Endothelial cell (in vitro differentiated cells): Measurements from ENCODE around the gene ZNF326. TPM values are rescaled to one million over a fixed set of nuclear protein-coding genes. Genes with fewer than 3 reads are reported as not detected.
"Not testable (repeated sequence)": the region's sequence is repeated elsewhere in the genome, so short reads cannot be mapped to it uniquely, and the experiment has no call there.

Experiments
- DNase-seq: peaks from one replicate; pipeline ENCODE4 v3.0.0; 2021; ENCODE audit warnings: low spot score
- H3K27ac Mint-ChIP-seq: one replicate; pipeline ENCODE4 v1.8.0; 2021; ENCODE audit warnings: mixed read lengths, inconsistent platforms; ENCODE audit not compliant: unreplicated experiment
- H3K27me3 Mint-ChIP-seq: one replicate; pipeline ENCODE4 v1.8.0; 2021; ENCODE audit warnings: mild to moderate bottlenecking, moderate library complexity, mixed read lengths, inconsistent platforms; ENCODE audit not compliant: unreplicated experiment
- H3K36me3 Mint-ChIP-seq: one replicate; pipeline ENCODE4 v1.8.0; 2021; ENCODE audit warnings: mild to moderate bottlenecking, low read depth, mixed read lengths, inconsistent platforms; ENCODE audit not compliant: unreplicated experiment
- H3K4me1 Mint-ChIP-seq: one replicate; pipeline ENCODE4 v1.8.0; 2021; ENCODE audit warnings: mild to moderate bottlenecking, mixed read lengths, inconsistent platforms; ENCODE audit not compliant: unreplicated experiment
- H3K4me3 Mint-ChIP-seq: one replicate; pipeline ENCODE4 v1.8.0; 2021; ENCODE audit warnings: mild to moderate bottlenecking, mixed read lengths, inconsistent platforms; ENCODE audit not compliant: unreplicated experiment
- H3K9me3 Mint-ChIP-seq: one replicate; pipeline ENCODE4 v1.8.0; 2021; ENCODE audit warnings: mixed read lengths, inconsistent platforms; ENCODE audit not compliant: unreplicated experiment
- total RNA-seq: library from RNA; stranded (reverse); fragmentation: NEBNext Ultra II Directional; extraction: Animal tissue kit (Norgen Biotek cat#: 25700); gene quantifications from one replicate; pipeline ENCODE4 v1.2.1, GENCODE V29; 2021; ENCODE audit not compliant: unreplicated experiment
- TF ChIP-seq, protein P1 (sequence below): fragments of 200-600 bp; sonication (generic); IDR thresholded peaks from one replicate; pipeline ENCODE4 v1.5.0; 2021; ENCODE audit warnings: antibody characterized with exemption; ENCODE audit not compliant: unreplicated experiment

Gene ZNF326
- total RNA-seq, 1 donor from 2014 or later, result 36.5 TPM

- Mint-ChIP-seq H3K27ac (no peak overlapping the region), H3K4me1 (peaks cover 10% of the 10 kb centered on the region), H3K4me3 (no peak overlapping the region), H3K9me3 (no peaks in the 10 kb centered on the region), H3K27me3 (peaks cover 1% of the 10 kb centered on the region), H3K36me3 (no peaks in the 10 kb centered on the region)
- TF ChIP-seq, protein P1, sequence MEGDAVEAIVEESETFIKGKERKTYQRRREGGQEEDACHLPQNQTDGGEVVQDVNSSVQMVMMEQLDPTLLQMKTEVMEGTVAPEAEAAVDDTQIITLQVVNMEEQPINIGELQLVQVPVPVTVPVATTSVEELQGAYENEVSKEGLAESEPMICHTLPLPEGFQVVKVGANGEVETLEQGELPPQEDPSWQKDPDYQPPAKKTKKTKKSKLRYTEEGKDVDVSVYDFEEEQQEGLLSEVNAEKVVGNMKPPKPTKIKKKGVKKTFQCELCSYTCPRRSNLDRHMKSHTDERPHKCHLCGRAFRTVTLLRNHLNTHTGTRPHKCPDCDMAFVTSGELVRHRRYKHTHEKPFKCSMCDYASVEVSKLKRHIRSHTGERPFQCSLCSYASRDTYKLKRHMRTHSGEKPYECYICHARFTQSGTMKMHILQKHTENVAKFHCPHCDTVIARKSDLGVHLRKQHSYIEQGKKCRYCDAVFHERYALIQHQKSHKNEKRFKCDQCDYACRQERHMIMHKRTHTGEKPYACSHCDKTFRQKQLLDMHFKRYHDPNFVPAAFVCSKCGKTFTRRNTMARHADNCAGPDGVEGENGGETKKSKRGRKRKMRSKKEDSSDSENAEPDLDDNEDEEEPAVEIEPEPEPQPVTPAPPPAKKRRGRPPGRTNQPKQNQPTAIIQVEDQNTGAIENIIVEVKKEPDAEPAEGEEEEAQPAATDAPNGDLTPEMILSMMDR, result no peak
- DNase-seq, result no peak
These were observed 20.0 kb upstream of the ZNF326 start for GRCh38 chr1:89974696-89975470.

DNA sequence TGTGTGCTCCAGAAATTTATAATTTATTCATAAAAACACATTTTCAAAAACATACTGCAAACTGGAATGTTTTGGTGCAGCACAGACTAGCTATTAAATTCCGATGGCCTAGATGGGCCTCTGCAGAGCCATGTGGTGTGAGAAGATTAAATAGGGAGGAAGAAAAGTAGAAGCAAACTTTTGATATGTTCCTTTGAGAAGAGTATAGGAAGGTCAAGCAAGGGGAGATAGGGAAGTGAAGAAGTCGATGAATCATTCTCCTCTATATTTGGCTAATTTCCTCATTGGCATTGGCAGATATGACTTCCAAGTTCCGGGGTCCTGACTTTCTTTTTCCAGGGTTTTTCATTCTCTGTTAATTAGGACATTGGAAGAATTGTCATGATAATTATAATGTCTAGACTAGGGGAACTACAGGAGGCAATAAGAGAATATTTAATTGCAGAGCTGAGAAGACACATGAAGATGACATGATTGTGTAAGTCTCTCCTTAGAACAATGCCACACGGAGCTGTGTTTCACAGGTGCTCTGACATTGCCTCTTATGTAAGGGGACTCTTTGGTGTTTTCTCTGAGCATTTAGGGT lies 19.3 kb upstream of the ZNF326 start:
- H3K4me3 Mint-ChIP-seq, result no peak overlapping the region
- no peak for DNase-seq
- H3K36me3 Mint-ChIP-seq, result no peaks in the 10 kb centered on the region
- peaks cover 15% of the 10 kb centered on the region for H3K4me1 Mint-ChIP-seq
- peaks cover 1% of the 10 kb centered on the region for H3K27me3 Mint-ChIP-seq
- TF ChIP-seq, protein P1, result no peak
- no peak overlapping the region for H3K27ac Mint-ChIP-seq
- no peaks in the 10 kb centered on the region for H3K9me3 Mint-ChIP-seq

GRCh38 chr1:89978755-89979154 lies 16.2 kb upstream of the ZNF326 start:
- no peaks in the 10 kb centered on the region for H3K36me3 Mint-ChIP-seq
- TF ChIP-seq, protein P1, result no peak
- no peak for DNase-seq
- H3K27me3 Mint-ChIP-seq, result peaks cover 1% of the 10 kb centered on the region
- H3K9me3 Mint-ChIP-seq, result no peaks in the 10 kb centered on the region
- H3K4me1 Mint-ChIP-seq, result peaks cover 7% of the 10 kb centered on the region
- no peak overlapping the region for H3K27ac Mint-ChIP-seq
- no peak overlapping the region for H3K4me3 Mint-ChIP-seq

GRCh38 chr1:89980605-89981004 lies 14.3 kb upstream of the ZNF326 start:
- TF ChIP-seq, protein P1, result no peak
- no peaks in the 10 kb centered on the region for H3K9me3 Mint-ChIP-seq

GRCh38 chr1:89982846-89983245 lies 12.1 kb upstream of the ZNF326 start:
- H3K4me1 Mint-ChIP-seq, DNase-seq, H3K4me3 Mint-ChIP-seq, H3K27ac Mint-ChIP-seq, H3K27me3 Mint-ChIP-seq, H3K9me3 Mint-ChIP-seq, H3K36me3 Mint-ChIP-seq: not testable (repeated sequence)

More at GRCh38 chr1:89980605-89981004, 14.3 kb upstream of the ZNF326 start:
- no peak for DNase-seq
- Mint-ChIP-seq H3K4me3 (no peak overlapping the region), H3K36me3 (no peaks in the 10 kb centered on the region), H3K4me1 (peaks cover 6% of the 10 kb centered on the region), H3K27ac (no peak overlapping the region), H3K27me3 (peaks cover 1% of the 10 kb centered on the region)

DNA sequence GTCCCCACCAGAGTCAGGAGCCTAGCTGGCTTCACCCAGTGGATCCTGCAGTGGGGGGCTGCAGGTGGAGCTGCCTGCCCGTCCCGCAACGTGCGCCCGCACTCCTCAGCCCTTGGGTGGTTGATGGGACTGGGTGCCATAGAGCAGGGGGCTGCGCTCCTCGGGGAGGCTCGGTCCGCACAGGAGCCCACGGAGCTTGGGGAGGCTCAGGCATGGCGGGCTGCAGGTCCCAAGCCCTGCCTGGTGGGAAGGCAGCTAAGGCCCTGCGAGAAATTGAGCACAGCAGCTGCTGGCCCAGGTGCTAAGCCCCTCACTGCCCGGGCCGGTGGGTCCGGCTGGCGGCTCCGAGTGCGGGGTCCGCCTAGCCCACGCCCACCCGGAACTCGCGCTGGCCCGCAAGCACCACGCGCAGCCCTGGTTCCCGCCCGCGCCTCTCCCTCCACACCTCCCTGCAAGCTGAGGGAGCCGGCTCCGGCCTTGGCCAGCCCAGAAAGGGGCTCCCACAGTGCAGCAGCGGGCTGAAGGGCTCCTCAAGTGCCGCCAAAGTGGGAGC lies 10.3 kb upstream of the ZNF326 start:
- not testable (repeated sequence) for H3K36me3 Mint-ChIP-seq, H3K27me3 Mint-ChIP-seq, H3K4me3 Mint-ChIP-seq, DNase-seq, H3K27ac Mint-ChIP-seq, H3K4me1 Mint-ChIP-seq, H3K9me3 Mint-ChIP-seq
